ENCODE results near the gene ZNF423. TPM values are rescaled to one million over a fixed set of nuclear protein-coding genes. Genes with fewer than 3 reads are reported as not detected.

Gene ZNF423
- total RNA-seq, 1 experiment from 2014 or later = 0.20 TPM

GRCh38 chr16:49590166-49590871, 265.6 kb downstream of the ZNF423 start:
- Histone ChIP-seq H3K27me3 (replicated peaks; ENCODE audit: control insufficient read depth, insufficient read depth, low read length) (no peaks in the 10 kb centered on the region), H3K36me3 (ENCODE audit: control insufficient read depth, insufficient read depth, low read length) (no peaks in the 10 kb centered on the region), H3K4me1 (no peaks in the 10 kb centered on the region), H3K4me3 (ENCODE audit: low read depth, low read length) (no peak overlapping the region), H3K9me3 (0 out of 2 replicates have a peak, but pooled peaks cover 5% of the 10 kb centered on the region)
- Mint-ChIP-seq H3K9me3 (ENCODE audit: unreplicated experiment) (no peaks in the 10 kb centered on the region), H3K27ac (ENCODE audit: unreplicated experiment) (no peak overlapping the region), H3K27me3 (ENCODE audit: insufficient read depth, unreplicated experiment) (peaks cover 35% of the 10 kb centered on the region), H3K4me1 (ENCODE audit: low read depth, unreplicated experiment) (no peaks in the 10 kb centered on the region), H3K36me3 (ENCODE audit: insufficient read depth, unreplicated experiment) (no peaks in the 10 kb centered on the region), H3K4me3 (ENCODE audit: unreplicated experiment) (no peak overlapping the region)
- no TSS peak for BruUV-seq (replicated peaks)
- DNase-seq = no peak
- POLR2A ChIA-PET = no interaction called here
- CTCF ChIA-PET = no interaction called here
- intact Hi-C loops (cut with micrococcal nuclease; ENCODE audit: unreplicated experiment) = loop anchor here (5.0 kb wide), 2 partner anchors 78 to 98 kb away; no protein-coding TSS in a partner anchor
- TF ChIP-seq CTCF (IDR thresholded peaks at IDR 0.05; ENCODE audit: insufficient read depth in 1 of 2, low read depth in 1 of 2, low read length in 1 of 2, severe bottlenecking in 1 of 2, unreplicated experiment in 1 of 2) = no peak

DNA sequence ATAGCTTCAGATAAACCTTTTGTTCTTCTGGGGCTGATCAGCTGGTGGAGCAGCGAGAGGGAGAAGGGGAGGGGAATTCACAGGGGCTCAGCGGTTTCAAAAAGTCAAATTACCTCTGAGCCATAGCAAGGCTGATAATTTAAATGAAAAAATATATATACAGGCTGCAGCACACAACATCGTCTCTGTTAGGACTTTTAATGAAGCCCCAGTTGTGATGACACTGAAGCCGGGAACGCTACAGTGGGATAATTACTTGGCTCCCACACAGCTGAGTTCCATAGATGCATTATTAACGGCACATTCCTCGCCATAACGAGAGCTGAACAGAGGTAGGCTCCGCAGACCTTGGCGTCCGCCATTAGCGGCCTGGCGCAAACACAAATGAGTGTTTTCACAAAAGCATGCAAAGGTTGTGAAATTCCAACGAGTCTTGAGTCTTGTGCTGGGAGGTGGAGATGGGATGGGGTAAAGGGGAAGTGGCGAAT, 266.3 kb downstream of the ZNF423 start:
- no peak overlapping the region for H3K4me3 Mint-ChIP-seq (ENCODE audit: unreplicated experiment)
- BruUV-seq (replicated peaks) = no TSS peak

More for the DNA sequence above, 266.3 kb downstream of the ZNF423 start:
- H3K9me3 Mint-ChIP-seq (ENCODE audit: unreplicated experiment) = no peaks in the 10 kb centered on the region
- no peak for TF ChIP-seq CTCF (IDR thresholded peaks at IDR 0.05; ENCODE audit: insufficient read depth in 1 of 2, low read depth in 1 of 2, low read length in 1 of 2, severe bottlenecking in 1 of 2, unreplicated experiment in 1 of 2)
- ChIA-PET CTCF (no interaction called here), POLR2A (no interaction called here)
- H3K4me1 Mint-ChIP-seq (ENCODE audit: low read depth, unreplicated experiment) = no peaks in the 10 kb centered on the region
- no peak overlapping the region for H3K4me3 ChIP-seq (ENCODE audit: low read depth, low read length)
- H3K36me3 Mint-ChIP-seq (ENCODE audit: insufficient read depth, unreplicated experiment) = no peaks in the 10 kb centered on the region
- DNase-seq = no peak
- no peaks in the 10 kb centered on the region for H3K36me3 ChIP-seq (ENCODE audit: control insufficient read depth, insufficient read depth, low read length)
- no peaks in the 10 kb centered on the region for H3K4me1 ChIP-seq
- no peak overlapping the region for H3K27ac Mint-ChIP-seq (ENCODE audit: unreplicated experiment)
- intact Hi-C loops (cut with micrococcal nuclease; ENCODE audit: unreplicated experiment) = loop anchor here (5.0 kb wide), 2 partner anchors 77 to 97 kb away; no protein-coding TSS in a partner anchor
- H3K9me3 ChIP-seq = 0 out of 2 replicates have a peak, but pooled peaks cover 5% of the 10 kb centered on the region
- no peaks in the 10 kb centered on the region for H3K27me3 ChIP-seq (replicated peaks; ENCODE audit: control insufficient read depth, insufficient read depth, low read length)
- H3K27me3 Mint-ChIP-seq (ENCODE audit: insufficient read depth, unreplicated experiment) = peaks cover 34% of the 10 kb centered on the region
